Mesothelial cell of epicardium (in vitro differentiated cells): ENCODE measurements around the gene SDHAF2. TPM values are rescaled to one million over a fixed set of nuclear protein-coding genes. Genes with fewer than 3 reads are reported as not detected.
A peak's percentile ranks its signal among the peaks of the same experiment; 100 is the strongest.

ENCODE experiments used
- DNase-seq, 2 experiments: peaks; one replicate each; pipeline ENCODE4 v3.0.0; 2021; ENCODE audit warnings: low spot score in 2 of 2; ENCODE audit not compliant: unreplicated experiment in 2 of 2
- H3K27ac Mint-ChIP-seq: 2 replicates; pipeline ENCODE4 v1.8.0; 2021; ENCODE audit warnings: mixed read lengths
- H3K27me3 Mint-ChIP-seq: 2 replicates; pipeline ENCODE4 v1.8.0; 2021; ENCODE audit warnings: low read depth, mixed read lengths
- H3K36me3 Mint-ChIP-seq: 2 replicates; pipeline ENCODE4 v1.8.0; 2021; ENCODE audit warnings: mixed read lengths
- H3K4me1 Mint-ChIP-seq: 2 replicates; pipeline ENCODE4 v1.8.0; 2021; ENCODE audit warnings: mixed read lengths
- H3K4me3 Mint-ChIP-seq: 2 replicates; pipeline ENCODE4 v1.8.0; 2021; ENCODE audit warnings: mild to moderate bottlenecking, moderate library complexity, mixed read lengths
- H3K9me3 Mint-ChIP-seq: 2 replicates; pipeline ENCODE4 v1.8.0; 2021; ENCODE audit warnings: mixed read lengths
- CTCF ChIP-seq: fragments of 200-600 bp; sonication (generic); IDR thresholded peaks from one replicate; pipeline ENCODE4 v1.5.0; 2021; ENCODE audit warnings: antibody characterized with exemption; ENCODE audit not compliant: unreplicated experiment
- total RNA-seq: library from RNA; stranded (reverse); gene quantifications from 3 replicates; pipeline ENCODE4 v1.2.1, GENCODE V29; 2021

The SDHAF2 gene
- total RNA-seq, 1 donor from 2014 or later: 36.1 TPM

GRCh38 chr11:61415381-61415780, 14.5 kb upstream of the SDHAF2 start:
- H3K4me3 Mint-ChIP-seq: no peak overlapping the region
- H3K4me1 Mint-ChIP-seq: no peaks in the 10 kb centered on the region
- H3K36me3 Mint-ChIP-seq: peaks cover 58% of the 10 kb centered on the region
- DNase-seq: no peak
- H3K27me3 Mint-ChIP-seq: no peaks in the 10 kb centered on the region
- no peak overlapping the region for H3K27ac Mint-ChIP-seq
- no peak for TF ChIP-seq CTCF
- no peaks in the 10 kb centered on the region for H3K9me3 Mint-ChIP-seq

GRCh38 chr11:61416941-61417340, 13.0 kb upstream of the SDHAF2 start:
- Mint-ChIP-seq H3K36me3 (peaks cover 54% of the 10 kb centered on the region), H3K27me3 (no peaks in the 10 kb centered on the region), H3K9me3 (no peaks in the 10 kb centered on the region), H3K4me3 (no peak overlapping the region), H3K27ac (no peak overlapping the region), H3K4me1 (peaks cover 3% of the 10 kb centered on the region)
- TF ChIP-seq CTCF: no peak
- no peak for DNase-seq

- peaks cover 54% of the 10 kb centered on the region for H3K36me3 Mint-ChIP-seq
- H3K27me3 Mint-ChIP-seq: no peaks in the 10 kb centered on the region
- TF ChIP-seq CTCF: no peak
- no peak overlapping the region for H3K4me3 Mint-ChIP-seq
- no peak for DNase-seq
- no peak overlapping the region for H3K27ac Mint-ChIP-seq
- peaks cover 3% of the 10 kb centered on the region for H3K4me1 Mint-ChIP-seq
- H3K9me3 Mint-ChIP-seq: no peaks in the 10 kb centered on the region
Observed at GRCh38 chr11:61417670-61418069, 12.3 kb upstream of the SDHAF2 start.

- DNase-seq: no peak
- Mint-ChIP-seq H3K36me3 (peaks cover 54% of the 10 kb centered on the region), H3K27ac (no peak overlapping the region), H3K27me3 (no peaks in the 10 kb centered on the region), H3K4me3 (no peak overlapping the region), H3K4me1 (peaks cover 3% of the 10 kb centered on the region), H3K9me3 (no peaks in the 10 kb centered on the region)
- no peak for TF ChIP-seq CTCF
Observed at GRCh38 chr11:61418136-61418535, 11.8 kb upstream of the SDHAF2 start.

- no peaks in the 10 kb centered on the region for H3K9me3 Mint-ChIP-seq
- TF ChIP-seq CTCF: no peak
- peaks cover 3% of the 10 kb centered on the region for H3K4me1 Mint-ChIP-seq
- H3K4me3 Mint-ChIP-seq: no peak overlapping the region
- H3K27ac Mint-ChIP-seq: peak overlapping the region; percentile 7
- no peaks in the 10 kb centered on the region for H3K27me3 Mint-ChIP-seq
- peaks cover 47% of the 10 kb centered on the region for H3K36me3 Mint-ChIP-seq
- no peak for DNase-seq
Observed at GRCh38 chr11:61422226-61422625, 7.7 kb upstream of the SDHAF2 start.
